ENCODE measurements around the gene TOX4.

TOX4 gene

GRCh38 chr14:21526672-21527317 is 49.8 kb downstream of the TOX4 start:
- Histone ChIP-seq H3K4me3 (ENCODE audit: low read depth, low read length) (peak overlapping the region; percentile 82), H3K36me3 (ENCODE audit: control insufficient read depth, insufficient read depth, low read length) (peaks cover 36% of the 10 kb centered on the region), H3K9ac (ENCODE audit: low read depth, low read length) (peak overlapping the region; percentile 61), H3K27me3 (ENCODE audit: control insufficient read depth, insufficient read depth, low read length) (no peaks in the 10 kb centered on the region), H3K4me1 (ENCODE audit: control insufficient read depth, insufficient read depth, low read length) (peaks cover 42% of the 10 kb centered on the region), H3K9me3 (ENCODE audit: control insufficient read depth, insufficient read depth, low read length) (no peaks in the 10 kb centered on the region)

- peak overlapping the region; percentile 82 for H3K4me3 ChIP-seq (ENCODE audit: low read depth, low read length)
- no peaks in the 10 kb centered on the region for H3K27me3 ChIP-seq (ENCODE audit: control insufficient read depth, insufficient read depth, low read length)
- no peaks in the 10 kb centered on the region for H3K9me3 ChIP-seq (ENCODE audit: control insufficient read depth, insufficient read depth, low read length)
- H3K4me1 ChIP-seq (ENCODE audit: control insufficient read depth, insufficient read depth, low read length) = peaks cover 40% of the 10 kb centered on the region
- peak overlapping the region; percentile 0 for H3K9ac ChIP-seq (ENCODE audit: low read depth, low read length)
- H3K36me3 ChIP-seq (ENCODE audit: control insufficient read depth, insufficient read depth, low read length) = peaks cover 31% of the 10 kb centered on the region
Observed at GRCh38 chr14:21527318-21527679, 50.3 kb downstream of the TOX4 start.

- peaks cover 17% of the 10 kb centered on the region for H3K36me3 ChIP-seq (ENCODE audit: control insufficient read depth, insufficient read depth, low read length)
- no peak overlapping the region for H3K4me3 ChIP-seq (ENCODE audit: low read depth, low read length)
- no peaks in the 10 kb centered on the region for H3K27me3 ChIP-seq (ENCODE audit: control insufficient read depth, insufficient read depth, low read length)
- peak overlapping the region; percentile 3 for H3K9ac ChIP-seq (ENCODE audit: low read depth, low read length)
- peaks cover 47% of the 10 kb centered on the region for H3K4me1 ChIP-seq (ENCODE audit: control insufficient read depth, insufficient read depth, low read length)
- H3K9me3 ChIP-seq (ENCODE audit: control insufficient read depth, insufficient read depth, low read length) = no peaks in the 10 kb centered on the region
Observed at GRCh38 chr14:21528381-21529348, 51.7 kb downstream of the TOX4 start.

GRCh38 chr14:21529515-21529914 is 52.5 kb downstream of the TOX4 start:
- peaks cover 8% of the 10 kb centered on the region for H3K36me3 ChIP-seq (ENCODE audit: control insufficient read depth, insufficient read depth, low read length)
- no peaks in the 10 kb centered on the region for H3K27me3 ChIP-seq (ENCODE audit: control insufficient read depth, insufficient read depth, low read length)
- H3K9ac ChIP-seq (ENCODE audit: low read depth, low read length) = no peak overlapping the region
- no peak overlapping the region for H3K4me3 ChIP-seq (ENCODE audit: low read depth, low read length)
- H3K4me1 ChIP-seq (ENCODE audit: control insufficient read depth, insufficient read depth, low read length) = peaks cover 46% of the 10 kb centered on the region
- no peaks in the 10 kb centered on the region for H3K9me3 ChIP-seq (ENCODE audit: control insufficient read depth, insufficient read depth, low read length)

- H3K4me3 ChIP-seq (ENCODE audit: low read depth, low read length) = no peak overlapping the region
- no peaks in the 10 kb centered on the region for H3K27me3 ChIP-seq (ENCODE audit: control insufficient read depth, insufficient read depth, low read length)
- H3K9ac ChIP-seq (ENCODE audit: low read depth, low read length) = no peak overlapping the region
- H3K4me1 ChIP-seq (ENCODE audit: control insufficient read depth, insufficient read depth, low read length) = peaks cover 40% of the 10 kb centered on the region
- no peaks in the 10 kb centered on the region for H3K36me3 ChIP-seq (ENCODE audit: control insufficient read depth, insufficient read depth, low read length)
- H3K9me3 ChIP-seq (ENCODE audit: control insufficient read depth, insufficient read depth, low read length) = no peaks in the 10 kb centered on the region
Observed at GRCh38 chr14:21533294-21533693, 56.3 kb downstream of the TOX4 start.

GRCh38 chr14:21534576-21534975 is 57.6 kb downstream of the TOX4 start:
- Histone ChIP-seq H3K9ac (ENCODE audit: low read depth, low read length) (peak overlapping the region; percentile 66), H3K9me3 (ENCODE audit: control insufficient read depth, insufficient read depth, low read length) (no peaks in the 10 kb centered on the region), H3K27me3 (ENCODE audit: control insufficient read depth, insufficient read depth, low read length) (no peaks in the 10 kb centered on the region), H3K36me3 (ENCODE audit: control insufficient read depth, insufficient read depth, low read length) (no peaks in the 10 kb centered on the region), H3K4me3 (ENCODE audit: low read depth, low read length) (peak overlapping the region; percentile 94), H3K4me1 (ENCODE audit: control insufficient read depth, insufficient read depth, low read length) (peaks cover 41% of the 10 kb centered on the region)

- H3K4me1 ChIP-seq (ENCODE audit: control insufficient read depth, insufficient read depth, low read length) = peaks cover 39% of the 10 kb centered on the region
- no peaks in the 10 kb centered on the region for H3K36me3 ChIP-seq (ENCODE audit: control insufficient read depth, insufficient read depth, low read length)
- H3K9me3 ChIP-seq (ENCODE audit: control insufficient read depth, insufficient read depth, low read length) = no peaks in the 10 kb centered on the region
- no peaks in the 10 kb centered on the region for H3K27me3 ChIP-seq (ENCODE audit: control insufficient read depth, insufficient read depth, low read length)
- peak overlapping the region; percentile 94 for H3K4me3 ChIP-seq (ENCODE audit: low read depth, low read length)
- peak overlapping the region; percentile 76 for H3K9ac ChIP-seq (ENCODE audit: low read depth, low read length)
Observed at GRCh38 chr14:21535545-21536417, 58.8 kb downstream of the TOX4 start.

- Histone ChIP-seq H3K27me3 (ENCODE audit: control insufficient read depth, insufficient read depth, low read length) (no peaks in the 10 kb centered on the region), H3K9ac (ENCODE audit: low read depth, low read length) (peak overlapping the region; percentile 76), H3K9me3 (ENCODE audit: control insufficient read depth, insufficient read depth, low read length) (no peaks in the 10 kb centered on the region), H3K4me3 (ENCODE audit: low read depth, low read length) (peak overlapping the region; percentile 94), H3K36me3 (ENCODE audit: control insufficient read depth, insufficient read depth, low read length) (no peaks in the 10 kb centered on the region), H3K4me1 (ENCODE audit: control insufficient read depth, insufficient read depth, low read length) (peaks cover 36% of the 10 kb centered on the region)
Observed at GRCh38 chr14:21536418-21537089, 59.6 kb downstream of the TOX4 start.

GRCh38 chr14:21537090-21537424 is 60.1 kb downstream of the TOX4 start:
- Histone ChIP-seq H3K9me3 (ENCODE audit: control insufficient read depth, insufficient read depth, low read length) (no peaks in the 10 kb centered on the region), H3K27me3 (ENCODE audit: control insufficient read depth, insufficient read depth, low read length) (no peaks in the 10 kb centered on the region), H3K36me3 (ENCODE audit: control insufficient read depth, insufficient read depth, low read length) (no peaks in the 10 kb centered on the region), H3K4me3 (ENCODE audit: low read depth, low read length) (peak overlapping the region; percentile 94), H3K4me1 (ENCODE audit: control insufficient read depth, insufficient read depth, low read length) (peaks cover 36% of the 10 kb centered on the region), H3K9ac (ENCODE audit: low read depth, low read length) (peak overlapping the region; percentile 76)

- no peaks in the 10 kb centered on the region for H3K36me3 ChIP-seq (ENCODE audit: control insufficient read depth, insufficient read depth, low read length)
Observed at GRCh38 chr14:21539189-21539940, 62.4 kb downstream of the TOX4 start.

More at GRCh38 chr14:21539189-21539940, 62.4 kb downstream of the TOX4 start:
- peak overlapping the region; percentile 18 for H3K9ac ChIP-seq (ENCODE audit: low read depth, low read length)
- peak overlapping the region; percentile 6 for H3K4me3 ChIP-seq (ENCODE audit: low read depth, low read length)
- H3K4me1 ChIP-seq (ENCODE audit: control insufficient read depth, insufficient read depth, low read length) = peaks cover 30% of the 10 kb centered on the region
- H3K27me3 ChIP-seq (ENCODE audit: control insufficient read depth, insufficient read depth, low read length) = no peaks in the 10 kb centered on the region
- H3K9me3 ChIP-seq (ENCODE audit: control insufficient read depth, insufficient read depth, low read length) = no peaks in the 10 kb centered on the region

Measured in iPS-15b (cell line).